ENCODE measurements around the gene ZNF708.
"Not testable (repeated sequence)": the region's sequence is repeated elsewhere in the genome, so short reads cannot be mapped to it uniquely, and the experiment has no call there.

Gene ZNF708

GRCh38 chr19:21260164-21260847, 68.9 kb downstream of the ZNF708 start:
- DNase-seq (ENCODE audit: low read depth in 1 of 2, low spot score in 1 of 2): no peak

DNA sequence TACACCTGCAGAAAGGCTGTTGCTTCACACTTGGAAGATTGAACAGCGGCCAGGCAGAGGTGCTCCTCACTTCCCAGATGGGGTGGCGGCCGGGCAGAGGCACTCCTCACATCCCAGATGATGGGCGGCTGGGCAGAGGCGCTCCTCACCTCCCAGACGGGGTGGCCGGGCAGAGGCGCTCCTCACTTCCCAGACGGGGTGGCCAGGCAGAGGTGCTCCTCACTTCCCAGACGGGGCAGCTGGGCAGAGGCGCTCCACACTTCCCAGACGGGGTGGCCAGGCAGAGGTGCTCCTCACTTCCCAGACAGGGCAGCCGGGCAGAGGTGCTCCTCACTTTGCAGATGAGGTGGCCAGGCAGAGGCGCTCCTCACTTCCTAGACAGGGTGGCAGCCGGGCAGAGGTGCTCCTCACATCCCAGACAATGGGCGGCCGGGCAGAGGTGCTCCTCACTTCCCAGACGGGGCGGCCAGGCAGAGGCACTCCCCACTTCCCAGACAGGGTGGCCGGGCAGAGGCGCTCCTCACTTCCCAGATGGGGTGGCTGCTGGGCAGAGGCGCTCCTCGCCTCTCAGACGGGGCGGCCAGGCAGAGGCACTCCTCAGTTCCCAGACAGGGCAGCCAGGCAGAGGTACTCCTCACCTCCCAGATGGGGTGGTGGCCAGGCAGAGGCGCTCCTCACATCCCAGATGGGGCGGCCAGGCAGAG, 69.6 kb downstream of the ZNF708 start:
- not testable (repeated sequence) for DNase-seq (ENCODE audit: low read depth in 1 of 2, low spot score in 1 of 2)

- DNase-seq (ENCODE audit: low read depth in 1 of 2, low spot score in 1 of 2): no peak
Observed at GRCh38 chr19:21256722-21257121, 72.5 kb downstream of the ZNF708 start.
